GM12864 (cell line): ENCODE results near the gene NR2F1-AS1.
"Not testable (repeated sequence)": the region's sequence is repeated elsewhere in the genome, so short reads cannot be mapped to it uniquely, and the experiment has no call there.

ENCODE experiments used
- DNase-seq: peaks from one replicate; pipeline ENCODE4 v3.0.0-alpha.2; 2011; ENCODE audit warnings: low read depth
- H3K4me3 ChIP-seq: 2 replicates; pipeline ENCODE4 v1.5.1; 2011; ENCODE audit warnings: mild to moderate bottlenecking, low read depth, low read length, control low read depth
- TF ChIP-seq, protein P1 (sequence below): IDR thresholded peaks from 2 replicates; pipeline ENCODE4 v1.5.1; 2011; ENCODE audit warnings: low read depth, mild to moderate bottlenecking, moderate library complexity, low read length, control low read depth, inconsistent platforms; ENCODE audit errors: missing control alignments

Gene NR2F1-AS1

DNA sequence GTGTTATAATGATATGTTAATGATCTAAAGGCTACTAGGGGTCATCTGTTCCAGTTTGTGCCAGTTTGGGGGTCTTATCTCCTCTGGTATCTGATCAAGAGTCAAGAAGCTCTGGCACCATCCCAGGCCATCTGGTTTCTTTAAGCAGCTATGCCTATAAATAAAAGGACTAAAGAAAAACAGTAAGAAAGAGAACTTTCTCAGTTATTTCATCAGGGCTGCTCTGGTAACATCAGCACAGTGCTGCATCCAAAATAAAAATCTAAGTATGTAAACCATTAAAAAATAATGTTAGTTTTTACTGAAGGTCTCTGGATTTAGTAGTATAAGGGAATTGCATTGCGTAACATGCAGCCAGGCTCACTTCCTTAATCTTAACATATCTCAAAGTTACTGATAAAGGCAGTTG lies 185.0 kb downstream of the NR2F1-AS1 start:
- TF ChIP-seq, protein P1, sequence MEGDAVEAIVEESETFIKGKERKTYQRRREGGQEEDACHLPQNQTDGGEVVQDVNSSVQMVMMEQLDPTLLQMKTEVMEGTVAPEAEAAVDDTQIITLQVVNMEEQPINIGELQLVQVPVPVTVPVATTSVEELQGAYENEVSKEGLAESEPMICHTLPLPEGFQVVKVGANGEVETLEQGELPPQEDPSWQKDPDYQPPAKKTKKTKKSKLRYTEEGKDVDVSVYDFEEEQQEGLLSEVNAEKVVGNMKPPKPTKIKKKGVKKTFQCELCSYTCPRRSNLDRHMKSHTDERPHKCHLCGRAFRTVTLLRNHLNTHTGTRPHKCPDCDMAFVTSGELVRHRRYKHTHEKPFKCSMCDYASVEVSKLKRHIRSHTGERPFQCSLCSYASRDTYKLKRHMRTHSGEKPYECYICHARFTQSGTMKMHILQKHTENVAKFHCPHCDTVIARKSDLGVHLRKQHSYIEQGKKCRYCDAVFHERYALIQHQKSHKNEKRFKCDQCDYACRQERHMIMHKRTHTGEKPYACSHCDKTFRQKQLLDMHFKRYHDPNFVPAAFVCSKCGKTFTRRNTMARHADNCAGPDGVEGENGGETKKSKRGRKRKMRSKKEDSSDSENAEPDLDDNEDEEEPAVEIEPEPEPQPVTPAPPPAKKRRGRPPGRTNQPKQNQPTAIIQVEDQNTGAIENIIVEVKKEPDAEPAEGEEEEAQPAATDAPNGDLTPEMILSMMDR: no peak
- no peak for DNase-seq
- no peak overlapping the region for H3K4me3 ChIP-seq

DNA sequence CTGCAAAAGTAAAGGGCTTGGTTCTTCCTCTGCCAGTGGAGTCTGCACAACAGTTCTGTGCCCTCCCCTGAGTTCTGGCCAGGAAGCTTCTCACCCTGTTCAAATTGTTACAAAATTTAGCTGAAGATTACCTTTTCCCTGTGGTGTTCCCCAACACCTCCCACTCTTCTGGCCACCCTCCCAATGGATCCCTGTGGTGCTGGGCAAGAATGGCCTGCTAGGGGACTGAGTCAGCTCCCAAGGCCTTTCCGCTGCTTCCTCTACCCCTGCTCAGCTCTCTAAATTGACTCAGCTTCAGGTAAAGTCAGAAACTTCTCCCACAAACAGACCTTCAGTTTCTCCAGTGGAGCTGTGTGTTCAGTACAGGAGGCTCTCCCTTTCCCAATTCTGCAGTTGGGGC lies 186.0 kb downstream of the NR2F1-AS1 start:
- no peak overlapping the region for H3K4me3 ChIP-seq
- TF ChIP-seq, protein P1: no peak
- no peak for DNase-seq

DNA sequence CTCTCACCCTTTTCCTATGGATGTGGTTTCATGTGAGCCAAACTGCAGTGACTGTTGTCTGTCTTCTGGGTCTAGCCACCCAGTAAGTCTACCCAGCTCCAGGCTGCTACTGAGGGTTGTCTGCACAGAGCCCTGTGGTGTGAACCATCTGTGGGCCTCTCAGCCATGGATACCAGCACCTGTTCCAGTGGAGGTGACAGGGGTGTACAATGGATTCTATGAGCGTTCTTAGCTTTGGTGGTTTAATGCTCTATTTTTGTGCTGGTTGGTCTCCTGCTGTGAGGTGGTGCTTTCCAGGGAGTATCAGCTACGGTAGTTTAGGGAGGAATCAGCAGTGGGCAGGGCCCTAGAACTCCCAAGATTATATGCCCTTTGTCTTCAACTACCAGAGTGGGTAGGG lies 186.7 kb downstream of the NR2F1-AS1 start:
- TF ChIP-seq, protein P1: no peak
- DNase-seq: no peak
- no peak overlapping the region for H3K4me3 ChIP-seq

DNA sequence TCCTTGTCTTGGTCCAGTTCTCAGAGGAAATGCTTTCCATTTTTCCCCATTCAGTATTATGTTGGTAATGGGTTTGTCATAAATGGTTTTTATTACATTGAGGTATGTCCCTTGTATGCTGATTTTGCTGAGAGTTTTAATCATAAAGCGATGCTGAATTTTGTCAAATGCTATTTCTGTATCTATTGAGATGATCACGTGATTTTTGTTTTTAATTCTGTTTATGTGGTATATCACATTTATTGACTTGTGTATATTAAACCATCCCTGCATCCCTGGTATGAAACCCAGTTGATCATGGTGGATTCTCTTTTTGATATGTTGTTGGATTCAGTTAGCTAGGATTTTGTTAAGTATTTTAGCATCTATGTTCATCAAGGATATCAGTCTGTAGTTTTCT lies 189.8 kb downstream of the NR2F1-AS1 start:
- not testable (repeated sequence) for DNase-seq, H3K4me3 ChIP-seq

DNA sequence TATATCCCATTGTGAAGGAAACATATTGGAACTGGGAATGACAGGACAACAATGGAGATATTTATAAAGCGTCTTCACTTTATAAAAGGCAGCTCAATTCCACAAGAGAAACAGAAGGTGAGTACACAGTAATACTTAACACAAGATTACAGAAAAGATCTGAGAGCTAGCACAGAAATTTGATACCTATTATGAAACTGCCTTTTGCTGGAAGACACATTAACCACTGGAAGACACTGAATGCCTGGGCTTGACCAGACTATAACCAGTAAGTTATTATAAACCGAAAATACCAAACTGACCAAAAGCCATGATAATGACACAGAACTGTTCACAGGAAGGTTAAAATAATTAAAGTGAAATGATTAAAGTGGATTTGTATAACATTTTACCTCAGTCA lies 195.4 kb downstream of the NR2F1-AS1 start:
- DNase-seq: no peak
- TF ChIP-seq, protein P1: no peak
- H3K4me3 ChIP-seq: no peak overlapping the region

DNA sequence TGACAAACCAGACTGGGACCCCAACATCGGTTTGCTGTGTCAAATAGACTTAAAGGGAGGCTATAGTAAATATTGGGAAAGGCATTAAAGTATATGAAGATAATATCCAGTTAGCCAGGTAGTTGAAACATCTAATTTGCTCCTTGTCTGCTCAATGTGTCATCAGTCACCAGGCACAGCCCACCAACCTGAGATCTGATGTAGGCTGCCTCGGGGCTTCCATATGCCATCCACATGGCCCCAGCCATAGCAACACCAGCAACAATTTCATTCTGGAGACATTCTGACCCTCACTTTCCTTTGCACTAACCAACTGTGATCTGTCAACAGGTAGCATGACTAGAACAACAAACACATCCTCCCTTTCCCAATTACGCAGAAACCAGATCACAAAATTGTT lies 196.0 kb downstream of the NR2F1-AS1 start:
- TF ChIP-seq, protein P1: no peak
- H3K4me3 ChIP-seq: no peak overlapping the region
- DNase-seq: no peak

DNA sequence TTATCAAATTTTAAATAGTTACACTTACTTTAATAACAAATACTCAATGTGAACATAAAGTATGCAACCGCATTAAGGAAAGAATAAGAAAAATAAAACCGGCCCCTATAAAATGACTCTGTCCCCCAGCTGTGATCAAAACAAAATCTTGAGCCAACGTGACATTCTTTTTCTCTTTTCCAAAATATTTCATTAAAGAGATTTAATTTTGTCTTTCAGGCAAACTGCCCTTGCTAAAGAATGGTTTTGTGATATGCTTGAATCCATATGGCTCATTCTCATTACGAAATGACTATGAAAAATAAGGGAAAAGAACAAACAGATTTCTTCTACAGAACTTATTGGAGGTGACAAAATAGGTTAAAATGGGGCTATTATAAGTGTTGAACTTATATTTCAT lies 197.0 kb downstream of the NR2F1-AS1 start:
- TF ChIP-seq, protein P1: no peak
- H3K4me3 ChIP-seq: no peak overlapping the region
- no peak for DNase-seq
